GM18858 (cell line): ENCODE measurements around the gene STRA6.

Experiments
- ATAC-seq: cut with Tn5 transposase; IDR thresholded peaks from one replicate; pipeline ENCODE4 v1.9.1; 2021; ENCODE audit not compliant: unreplicated experiment

Gene STRA6

GRCh38 chr15:74133694-74134386 lies 68.7 kb downstream of the STRA6 start:
- ATAC-seq = no peak

GRCh38 chr15:74132681-74133651 lies 69.6 kb downstream of the STRA6 start:
- ATAC-seq = no peak

DNA sequence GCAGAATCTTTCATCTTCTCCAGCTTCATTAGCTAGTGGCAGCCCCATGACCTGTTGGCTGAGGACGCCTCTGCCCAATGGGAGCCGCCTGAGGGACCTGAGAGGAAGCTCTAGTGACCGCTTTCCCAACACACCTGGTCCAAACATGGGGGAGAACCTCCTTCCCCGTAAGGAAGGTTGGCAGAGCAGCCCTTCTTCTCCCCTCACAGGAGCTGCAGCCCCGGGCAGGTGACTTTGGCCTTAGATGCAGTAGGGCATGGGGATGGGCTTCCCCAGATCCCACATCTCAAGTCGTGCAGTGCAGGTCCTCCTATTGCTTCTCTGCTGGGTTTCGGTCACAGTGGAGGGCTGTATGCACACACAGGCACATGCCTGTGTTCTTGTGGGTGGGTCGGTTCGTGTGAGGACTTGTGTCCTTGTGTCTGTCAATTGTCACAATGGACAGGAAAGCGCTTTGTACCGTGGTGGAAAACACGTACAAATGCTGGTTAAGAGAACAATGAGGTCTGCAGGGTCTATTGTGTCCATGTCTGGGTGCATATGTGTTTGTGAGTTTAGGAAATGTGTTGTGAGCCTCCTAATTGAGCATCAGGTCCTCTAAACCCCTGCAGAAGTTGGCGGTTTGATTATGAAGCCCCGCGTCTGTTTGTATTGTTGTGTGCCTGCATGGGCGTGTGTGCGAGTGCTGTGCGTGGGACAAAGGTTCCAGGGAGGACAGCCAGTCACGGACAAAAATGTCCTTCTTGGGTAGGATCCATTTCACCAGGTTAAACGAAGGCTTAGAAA lies 70.8 kb downstream of the STRA6 start:
- no peak for ATAC-seq

DNA sequence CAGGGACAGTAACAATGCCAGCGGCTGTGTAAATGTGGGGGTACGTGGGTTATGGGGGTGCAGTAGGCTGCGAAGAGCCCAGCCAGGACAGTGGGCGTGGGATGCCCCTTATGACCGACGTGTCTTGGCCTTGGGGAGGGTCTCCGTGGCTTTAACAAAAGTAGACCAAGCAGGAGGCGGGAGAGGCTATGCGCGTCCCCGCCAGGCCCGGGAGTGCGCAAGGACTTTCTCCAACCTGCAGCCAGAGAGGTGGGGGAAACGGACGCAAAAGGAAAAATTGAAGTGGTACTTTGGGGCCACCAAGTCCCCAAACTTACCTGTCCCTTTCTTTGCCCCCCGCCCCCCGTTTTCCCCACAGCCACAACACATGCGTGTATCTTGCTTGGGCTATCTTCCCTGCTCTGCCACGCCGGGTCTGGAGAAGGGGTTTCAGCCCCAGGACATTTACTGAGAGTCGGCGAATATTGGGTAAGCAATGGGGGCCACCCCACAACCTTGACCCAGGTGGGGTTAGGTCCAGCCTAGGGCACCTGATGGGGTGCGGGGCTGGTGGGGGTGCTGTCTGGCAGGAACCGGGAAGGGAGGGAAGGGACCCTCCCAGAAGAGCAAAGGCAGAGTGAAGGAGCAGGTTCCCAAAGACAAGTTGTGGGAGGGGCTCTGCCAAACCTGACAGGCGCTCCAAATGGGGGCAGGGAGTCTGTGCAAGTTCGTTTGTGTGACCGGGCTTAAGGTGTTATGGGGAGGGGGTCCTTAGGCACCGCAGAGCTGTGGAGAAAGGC lies 71.5 kb downstream of the STRA6 start:
- no peak for ATAC-seq

DNA sequence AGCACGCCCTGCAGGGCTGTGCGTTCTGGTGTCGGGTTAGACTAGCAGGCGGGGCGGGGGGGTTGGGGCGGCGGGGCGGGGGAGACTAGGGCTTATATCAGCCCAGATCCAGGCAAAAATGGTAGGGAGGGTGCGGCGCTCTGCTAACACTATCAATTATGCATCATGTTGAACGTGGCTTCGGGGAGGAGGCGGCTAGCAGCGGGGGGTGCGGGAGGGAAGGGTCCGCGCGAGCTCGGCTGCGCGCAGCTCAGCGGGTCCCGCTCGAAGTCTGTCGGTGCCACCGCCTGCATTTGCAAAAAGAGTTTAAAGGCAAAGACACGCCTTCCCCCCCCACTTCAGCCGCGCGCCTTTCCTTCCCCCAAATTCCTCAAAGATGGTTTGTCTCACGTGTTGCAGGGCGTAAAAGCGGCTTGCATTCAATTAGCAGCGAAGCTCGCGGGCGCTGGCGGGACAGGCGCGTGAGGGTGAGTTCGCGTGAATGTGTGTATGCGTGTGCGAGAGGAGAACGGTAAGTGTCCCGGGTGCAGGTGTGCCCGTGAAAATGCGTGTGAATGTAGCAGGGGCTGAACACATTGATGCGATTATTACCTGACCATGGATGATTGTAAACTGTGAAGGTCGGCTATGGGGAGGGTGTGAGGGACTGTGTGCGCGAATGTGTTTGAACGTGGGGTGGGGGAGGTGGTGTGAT lies 72.3 kb downstream of the STRA6 start, which contains the start of gene ISLR2:
Gene ISLR2, plus strand, starts transcription at position 432 of the 694 bp plus-strand sequence. CDS start 2,169 bp downstream, outside the sequence.
- no peak for ATAC-seq

GRCh38 chr15:74129586-74130154 lies 72.9 kb downstream of the STRA6 start:
- no peak for ATAC-seq
